K562 (cell line): Measurements from ENCODE around the gene IDH2. TPM values are rescaled to one million over a fixed set of nuclear protein-coding genes. Genes with fewer than 3 reads are reported as not detected.

Experiments
- C11orf30 ChIP-seq: fragments of 450-650 bp; IDR thresholded peaks from 2 replicates; pipeline ENCODE4 v1.6.1; 2016; ENCODE audit warnings: low read depth, mild to moderate bottlenecking
- CHCHD3 ChIP-seq: fragments of 250-450 bp; sonication (Bioruptor Pico); IDR thresholded peaks from 2 replicates; pipeline ENCODE4 v2.1.2; 2022; ENCODE audit warnings: mild to moderate bottlenecking
- CTBP1 ChIP-seq: fragments of 450-650 bp; IDR thresholded peaks from 2 replicates; pipeline ENCODE4 v1.6.1; 2016; ENCODE audit warnings: borderline replicate concordance
- DDX20 ChIP-seq: fragments of 450-650 bp; IDR thresholded peaks from 2 replicates; pipeline ENCODE4 v1.6.1; 2016; ENCODE audit warnings: missing genetic modification characterization, low read depth, mild to moderate bottlenecking, missing compliant biosample characterization, moderate library complexity
- DMBX1 ChIP-seq: fragments of 250-450 bp; sonication (Bioruptor Pico); IDR thresholded peaks from 2 replicates; pipeline ENCODE4 v1.8.0; 2022; ENCODE audit warnings: inconsistent platforms, mild to moderate bottlenecking, moderate library complexity, borderline replicate concordance
- EHMT2 ChIP-seq: fragments of 450-650 bp; IDR thresholded peaks from 2 replicates; pipeline ENCODE4 v1.6.1; 2018; ENCODE audit warnings: antibody characterized with exemption
- ESRRB ChIP-seq: fragments of 250-450 bp; sonication (Bioruptor Pico); IDR thresholded peaks from 2 replicates; pipeline ENCODE4 v1.5.0; 2020; ENCODE audit warnings: mild to moderate bottlenecking, moderate library complexity, borderline replicate concordance
- LEF1 ChIP-seq: fragments of 450-650 bp; IDR thresholded peaks from 2 replicates; pipeline ENCODE4 v1.6.1; 2016; ENCODE audit warnings: mild to moderate bottlenecking
- NFE2 ChIP-seq: IDR thresholded peaks from 2 replicates; pipeline ENCODE4 v1.6.1; 2014; ENCODE audit warnings: antibody characterized with exemption, low read depth
- NR2C1 ChIP-seq, 2 experiments: fragments of 450-650 bp; IDR thresholded peaks; 2 replicates each; pipeline ENCODE4 v1.6.1; 2017; ENCODE audit warnings: mild to moderate bottlenecking in 2 of 2, antibody characterized with exemption in 1 of 2, inconsistent platforms in 1 of 2, missing compliant biosample characterization in 1 of 2, missing genetic modification characterization in 1 of 2
- PHF20 ChIP-seq: fragments of 450-650 bp; IDR thresholded peaks from 2 replicates; pipeline ENCODE4 v1.6.1; 2018; ENCODE audit not compliant: partially characterized antibody
- PHTF2 ChIP-seq: fragments of 250-450 bp; sonication (Bioruptor Pico); IDR thresholded peaks from 2 replicates; pipeline ENCODE4 v1.5.0; 2021; ENCODE audit warnings: mild to moderate bottlenecking
- RBBP5 ChIP-seq: fragments of 200-600 bp; sonication (generic); IDR thresholded peaks from 2 replicates; pipeline ENCODE4 v1.6.1; 2012; ENCODE audit warnings: borderline replicate concordance, mild to moderate bottlenecking, low read length, control low read depth, inconsistent platforms; ENCODE audit not compliant: insufficient read depth, poor library complexity, severe bottlenecking
- RBM15 ChIP-seq: fragments of 200-400 bp; formaldehyde crosslinking; IDR thresholded peaks from 2 replicates; pipeline ENCODE4 v1.6.1; 2018; ENCODE audit warnings: mild to moderate bottlenecking, low read length, moderate library complexity; ENCODE audit not compliant: insufficient read depth
- SAP30 ChIP-seq: fragments of 200-600 bp; sonication (generic); IDR thresholded peaks from 2 replicates; pipeline ENCODE4 v1.6.1; 2012; ENCODE audit warnings: borderline replicate concordance, low read depth, mild to moderate bottlenecking, moderate library complexity, low read length, control low read depth, inconsistent platforms; ENCODE audit not compliant: insufficient read depth, poor library complexity, severe bottlenecking
- SMAD3 ChIP-seq: fragments of 450-650 bp; formaldehyde crosslinking; conservative IDR thresholded peaks from 2 replicates; pipeline ENCODE4 v1.4.0; 2020; ENCODE audit warnings: mild to moderate bottlenecking
- SP2 ChIP-seq: IDR thresholded peaks from 2 replicates; pipeline ENCODE4 v1.6.1; 2011; ENCODE audit warnings: mild to moderate bottlenecking, low read depth, low read length, moderate library complexity; ENCODE audit not compliant: poor library complexity, severe bottlenecking; ENCODE audit errors: extremely low read depth
- SPI1 ChIP-seq: IDR thresholded peaks from 2 replicates; pipeline ENCODE4 v1.6.1; 2011; ENCODE audit warnings: low read depth, low read length, control low read depth, borderline replicate concordance
- STAT5A ChIP-seq: IDR thresholded peaks from 2 replicates; pipeline ENCODE4 v1.6.1; 2012; ENCODE audit warnings: low read length, inconsistent platforms, borderline replicate concordance
- polyA plus RNA-seq, 8 experiments: library from polyadenylated mRNA; depleted of rRNA in 4 of 8; stranded (reverse) in 5 of 8; unstranded in 3 of 8; fragments of >200 nt; fragmentation: Nextera tagmentation in 2 of 8; fragmentation: Illumina TruSeq in 1 of 8; extraction: Ambion mirVana in 2 of 8; extraction: Trizol in 1 of 8; gene quantifications; 2 replicates each; pipeline versions ENCODE4 v1.2.1 to v1.2.3, GENCODE V29; 2011 to 2014; ENCODE audit warnings: inconsistent platforms in 1 of 8, missing spikeins in 1 of 8
- total RNA-seq, 7 experiments: library from RNA; depleted of rRNA in 6 of 7; stranded (reverse); fragments of >200 nt in 6 of 7; fragmentation: Illumina TruSeq in 2 of 7; extraction: Trizol in 2 of 7; gene quantifications; 2 replicates each; pipeline versions ENCODE4 v1.2.1 to v1.2.3, GENCODE V29; 2011 to 2021; ENCODE audit warnings: low replicate concordance in 1 of 7
- TF ChIP-seq, protein P1 (sequence below): sonication (generic); formaldehyde crosslinking; IDR thresholded peaks from 2 replicates; pipeline ENCODE4 v1.8.0; 2022; ENCODE audit warnings: missing genetic modification reagents, mild to moderate bottlenecking, borderline replicate concordance
- TF ChIP-seq, protein P2 (sequence below): fragments of 250-450 bp; sonication (Bioruptor Pico); IDR thresholded peaks from 2 replicates; pipeline ENCODE4 v1.8.0; 2022; ENCODE audit warnings: inconsistent platforms
- TF ChIP-seq, protein P3 (sequence below), 2 experiments: fragments of 150-350 bp in 1 of 2; IDR thresholded peaks; 2 replicates each; pipeline ENCODE4 v1.6.1; 2012 to 2016; ENCODE audit warnings: low read depth in 2 of 2, low read length in 2 of 2, mild to moderate bottlenecking in 1 of 2, moderate library complexity in 1 of 2

IDH2 gene
- total and polyA plus RNA-seq, 9 of the 15 experiments (the other 6 are each of a cell fraction or from before 2014, with no cell fraction given), result 0.70 to 99.9 (median 59.2) TPM

DNA sequence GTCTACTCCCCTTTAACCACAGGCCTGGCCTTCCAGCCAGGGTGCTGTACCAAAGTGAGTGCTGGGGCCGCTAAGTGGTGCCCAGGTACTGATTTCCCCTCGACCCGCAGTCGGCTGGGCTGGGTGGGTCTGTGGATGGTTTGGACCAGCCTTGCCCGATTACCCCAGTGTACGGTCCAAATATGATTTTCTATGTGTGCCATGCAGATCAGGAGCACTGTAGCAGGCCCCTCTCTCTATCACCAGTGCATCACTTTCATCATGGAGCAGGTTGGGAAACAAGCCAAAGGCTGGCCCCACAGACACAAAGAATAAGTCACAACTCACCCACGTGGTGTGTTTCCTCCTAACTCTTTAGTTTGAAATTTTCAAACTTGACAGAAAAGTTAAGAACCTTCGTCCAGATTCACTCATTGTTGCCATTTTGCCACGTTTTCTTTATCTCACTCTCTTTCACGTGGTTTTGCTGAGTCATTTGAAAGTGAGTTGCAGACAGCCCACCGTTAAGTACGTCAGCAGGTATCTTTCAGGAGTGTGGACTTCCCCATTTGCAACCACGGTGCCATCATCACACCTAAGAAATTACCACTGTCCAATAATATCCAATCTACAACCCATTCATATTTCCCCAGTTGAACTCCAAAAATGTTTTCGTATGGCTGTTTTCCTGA is 64.2 kb downstream of the IDH2 start (continued):
- TF ChIP-seq, protein P1, sequence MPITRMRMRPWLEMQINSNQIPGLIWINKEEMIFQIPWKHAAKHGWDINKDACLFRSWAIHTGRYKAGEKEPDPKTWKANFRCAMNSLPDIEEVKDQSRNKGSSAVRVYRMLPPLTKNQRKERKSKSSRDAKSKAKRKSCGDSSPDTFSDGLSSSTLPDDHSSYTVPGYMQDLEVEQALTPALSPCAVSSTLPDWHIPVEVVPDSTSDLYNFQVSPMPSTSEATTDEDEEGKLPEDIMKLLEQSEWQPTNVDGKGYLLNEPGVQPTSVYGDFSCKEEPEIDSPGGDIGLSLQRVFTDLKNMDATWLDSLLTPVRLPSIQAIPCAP (CRISPR knock-in tag), result no peak
- TF ChIP-seq SMAD3 (CRISPR knock-in tag) (no peak), RBBP5 (no peak), LEF1 (peak; percentile 29; the same call in 1 of the 2 replicates), RBM15 (no peak), NFE2 (peak; percentile 99), DDX20 (tag) (0 out of 2 replicates have a peak, but pooled peaks have one; percentile 14), STAT5A (no peak), PHTF2 (0 out of 2 replicates have a peak, but pooled peaks have one; percentile 53), CHCHD3 (CRISPR knock-in tag) (no peak), NR2C1 (IDR thresholded peaks at IDR 0.05) (no peak), NR2C1 (tag; IDR thresholded peaks at IDR 0.05) (peak; percentile 58), PHF20 (no peak), ESRRB (CRISPR knock-in tag) (no peak), CTBP1 (peak; percentile 59; the same call in 1 of the 2 replicates), C11orf30 (peak; percentile 99), SAP30 (no peak), SP2 (no peak), SPI1 (peak; percentile 94), DMBX1 (CRISPR knock-in tag) (peak; percentile 79), EHMT2 (peak; percentile 55)
- TF ChIP-seq, protein P2, sequence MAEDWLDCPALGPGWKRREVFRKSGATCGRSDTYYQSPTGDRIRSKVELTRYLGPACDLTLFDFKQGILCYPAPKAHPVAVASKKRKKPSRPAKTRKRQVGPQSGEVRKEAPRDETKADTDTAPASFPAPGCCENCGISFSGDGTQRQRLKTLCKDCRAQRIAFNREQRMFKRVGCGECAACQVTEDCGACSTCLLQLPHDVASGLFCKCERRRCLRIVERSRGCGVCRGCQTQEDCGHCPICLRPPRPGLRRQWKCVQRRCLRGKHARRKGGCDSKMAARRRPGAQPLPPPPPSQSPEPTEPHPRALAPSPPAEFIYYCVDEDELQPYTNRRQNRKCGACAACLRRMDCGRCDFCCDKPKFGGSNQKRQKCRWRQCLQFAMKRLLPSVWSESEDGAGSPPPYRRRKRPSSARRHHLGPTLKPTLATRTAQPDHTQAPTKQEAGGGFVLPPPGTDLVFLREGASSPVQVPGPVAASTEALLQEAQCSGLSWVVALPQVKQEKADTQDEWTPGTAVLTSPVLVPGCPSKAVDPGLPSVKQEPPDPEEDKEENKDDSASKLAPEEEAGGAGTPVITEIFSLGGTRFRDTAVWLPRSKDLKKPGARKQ (CRISPR knock-in tag), result no peak
- TF ChIP-seq, protein P3, sequence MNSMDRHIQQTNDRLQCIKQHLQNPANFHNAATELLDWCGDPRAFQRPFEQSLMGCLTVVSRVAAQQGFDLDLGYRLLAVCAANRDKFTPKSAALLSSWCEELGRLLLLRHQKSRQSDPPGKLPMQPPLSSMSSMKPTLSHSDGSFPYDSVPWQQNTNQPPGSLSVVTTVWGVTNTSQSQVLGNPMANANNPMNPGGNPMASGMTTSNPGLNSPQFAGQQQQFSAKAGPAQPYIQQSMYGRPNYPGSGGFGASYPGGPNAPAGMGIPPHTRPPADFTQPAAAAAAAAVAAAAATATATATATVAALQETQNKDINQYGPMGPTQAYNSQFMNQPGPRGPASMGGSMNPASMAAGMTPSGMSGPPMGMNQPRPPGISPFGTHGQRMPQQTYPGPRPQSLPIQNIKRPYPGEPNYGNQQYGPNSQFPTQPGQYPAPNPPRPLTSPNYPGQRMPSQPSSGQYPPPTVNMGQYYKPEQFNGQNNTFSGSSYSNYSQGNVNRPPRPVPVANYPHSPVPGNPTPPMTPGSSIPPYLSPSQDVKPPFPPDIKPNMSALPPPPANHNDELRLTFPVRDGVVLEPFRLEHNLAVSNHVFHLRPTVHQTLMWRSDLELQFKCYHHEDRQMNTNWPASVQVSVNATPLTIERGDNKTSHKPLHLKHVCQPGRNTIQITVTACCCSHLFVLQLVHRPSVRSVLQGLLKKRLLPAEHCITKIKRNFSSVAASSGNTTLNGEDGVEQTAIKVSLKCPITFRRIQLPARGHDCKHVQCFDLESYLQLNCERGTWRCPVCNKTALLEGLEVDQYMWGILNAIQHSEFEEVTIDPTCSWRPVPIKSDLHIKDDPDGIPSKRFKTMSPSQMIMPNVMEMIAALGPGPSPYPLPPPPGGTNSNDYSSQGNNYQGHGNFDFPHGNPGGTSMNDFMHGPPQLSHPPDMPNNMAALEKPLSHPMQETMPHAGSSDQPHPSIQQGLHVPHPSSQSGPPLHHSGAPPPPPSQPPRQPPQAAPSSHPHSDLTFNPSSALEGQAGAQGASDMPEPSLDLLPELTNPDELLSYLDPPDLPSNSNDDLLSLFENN (IDR thresholded peaks at IDR 0.05; ENCODE audit: low read depth in 2 of 2, low read length in 2 of 2), result no peak
